NCI-H146 treated with DMSO at 0.1 percent for 48 hours (cell line): ENCODE data around the gene OTOP1.
"Not testable (repeated sequence)": the region's sequence is repeated elsewhere in the genome, so short reads cannot be mapped to it uniquely, and the experiment has no call there.

ENCODE experiments used
- DNase-seq: peaks from one replicate; lab custom pipeline; 2025; ENCODE audit not compliant: unreplicated experiment; lab: John Stamatoyannopoulos, UW

Gene OTOP1

GRCh38 chr4:4164532-4165173, 62.1 kb downstream of the OTOP1 start:
- not testable (repeated sequence) for DNase-seq

- not testable (repeated sequence) for DNase-seq
Observed at GRCh38 chr4:4162186-4162585, 64.5 kb downstream of the OTOP1 start.

- not testable (repeated sequence) for DNase-seq
Observed at GRCh38 chr4:4160956-4161665, 65.6 kb downstream of the OTOP1 start.

- peak; percentile 5 for DNase-seq
Observed at GRCh38 chr4:4145622-4146021, 81.1 kb downstream of the OTOP1 start.

- DNase-seq, result not testable (repeated sequence)
Observed at GRCh38 chr4:4143376-4143775, 83.4 kb downstream of the OTOP1 start.

- not testable (repeated sequence) for DNase-seq
Observed at GRCh38 chr4:4142679-4143078, 84.0 kb downstream of the OTOP1 start.

- not testable (repeated sequence) for DNase-seq
Observed at GRCh38 chr4:4141186-4141585, 85.5 kb downstream of the OTOP1 start.
